H54 (cell line): ENCODE measurements around the gene PLCL2.

ENCODE experiments used
- DNase-seq: peaks from one replicate; pipeline ENCODE4 v3.0.0; 2011; ENCODE audit warnings: low spot score, mixed read lengths; ENCODE audit not compliant: insufficient read length
- FAIRE-seq: peaks from 3 replicates; lab custom pipeline; 2011; peaks lifted over from hg19 to GRCh38; lab: Jason Lieb, UNC
- POLR2A ChIP-seq: IDR thresholded peaks from 2 replicates; pipeline ENCODE4 v1.6.1; 2011; ENCODE audit warnings: low read depth, mild to moderate bottlenecking, low read length

The PLCL2 gene

DNA sequence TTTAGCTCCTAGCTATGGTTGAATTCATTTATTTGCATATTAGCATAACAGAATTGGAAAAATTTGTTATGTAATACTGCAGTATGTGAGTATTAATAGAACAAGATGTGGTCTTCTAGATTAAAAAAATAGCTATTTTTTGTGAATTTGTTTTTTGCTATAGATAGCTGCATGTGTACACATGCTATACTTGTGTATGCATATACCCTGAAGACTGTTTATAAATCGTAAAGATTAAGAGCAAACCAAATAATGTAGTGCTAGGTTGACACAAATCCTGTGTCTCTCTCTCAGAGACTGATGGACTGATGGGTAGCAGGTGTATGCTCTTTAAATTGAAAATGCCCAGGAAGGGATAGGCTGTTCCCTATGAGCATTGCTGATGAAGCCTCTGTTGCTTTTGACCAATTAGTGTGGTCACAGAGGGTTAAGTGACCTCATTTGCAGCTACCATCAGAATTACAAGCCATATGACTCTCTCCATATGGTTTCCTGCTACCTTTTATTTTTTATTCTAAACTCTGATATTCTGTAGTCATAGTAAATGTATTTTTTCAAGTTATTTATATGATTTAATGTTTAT is 9.0 kb downstream of the PLCL2 start:
- TF ChIP-seq POLR2A, result no peak
- FAIRE-seq (no peak), DNase-seq (no peak)

DNA sequence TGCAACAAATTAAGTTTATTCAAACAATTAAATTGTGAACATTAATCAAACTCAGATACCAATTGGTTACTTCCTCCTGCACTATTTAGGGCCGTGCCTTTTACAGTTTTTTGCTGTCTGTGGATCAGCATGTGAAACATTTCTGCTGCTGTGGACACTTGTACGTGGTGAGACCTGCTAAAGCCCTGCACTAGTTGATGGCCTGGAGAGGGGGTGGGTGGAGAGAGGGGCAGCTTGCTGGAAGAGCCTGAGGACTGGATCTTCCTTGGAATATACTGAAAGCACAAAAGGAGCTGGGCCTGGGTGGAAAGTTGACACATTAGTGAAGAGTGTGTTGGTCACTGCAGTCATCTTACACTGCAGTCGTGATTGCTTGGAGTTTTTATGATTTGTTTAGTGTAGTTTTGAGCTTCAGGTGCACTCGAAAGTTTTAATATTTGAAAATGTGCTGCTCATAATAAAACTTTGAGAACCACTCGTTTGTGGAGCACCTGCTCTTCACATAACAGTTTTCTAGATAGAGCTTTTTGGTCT is 11.4 kb downstream of the PLCL2 start:
- no peak for TF ChIP-seq POLR2A
- FAIRE-seq, result peak; percentile 6
- DNase-seq, result no peak

DNA sequence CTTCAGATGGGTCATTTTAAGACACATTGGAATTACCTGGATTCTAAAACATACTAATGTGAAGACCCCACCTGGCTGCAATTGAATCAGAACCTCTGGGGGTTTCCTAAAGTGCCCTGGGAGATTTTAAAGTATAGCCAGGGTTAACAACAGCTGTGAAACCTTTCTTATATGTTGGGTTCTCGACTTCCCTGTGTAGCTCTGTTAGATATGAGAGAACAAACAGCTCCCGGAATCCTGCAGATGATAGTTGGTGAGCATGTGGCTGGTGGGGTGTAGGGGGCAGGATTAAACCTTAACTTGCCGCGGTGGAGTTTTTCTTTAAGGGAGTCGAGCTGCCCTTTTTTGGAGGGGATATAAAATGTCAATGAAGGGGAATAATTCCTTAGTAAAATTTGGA is 12.1 kb downstream of the PLCL2 start:
- DNase-seq, result no peak

DNA sequence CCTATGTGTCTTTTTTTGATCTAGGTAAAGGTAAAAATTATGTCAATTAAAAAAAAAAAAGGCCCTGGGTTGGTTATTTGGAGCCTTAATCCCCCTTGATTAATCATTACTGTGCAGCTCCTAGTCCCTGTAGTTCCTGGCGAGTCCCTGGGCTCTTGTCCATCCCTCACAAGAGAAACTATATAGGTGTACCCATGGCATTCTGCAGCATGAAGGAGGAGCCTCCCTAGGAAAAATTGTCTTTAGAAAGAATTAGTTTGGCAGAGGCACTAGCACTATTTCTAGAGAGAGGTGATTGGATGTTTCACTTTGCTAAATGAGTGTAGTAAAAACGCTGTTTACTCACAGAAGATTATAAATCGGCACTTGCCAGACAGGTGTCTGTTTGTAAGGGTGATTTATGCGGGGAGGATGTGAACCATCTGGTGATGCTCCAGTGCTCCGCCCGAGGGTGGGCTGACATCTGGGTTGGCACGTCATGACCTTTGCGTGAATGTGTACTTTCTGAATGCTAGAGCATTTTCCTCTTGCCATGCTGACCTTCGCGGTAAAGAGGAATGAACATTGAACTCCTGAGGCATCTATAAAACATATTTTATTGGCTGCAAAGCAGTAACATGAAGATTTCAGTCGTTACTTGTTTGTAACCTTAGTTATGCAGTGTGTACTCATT is 12.6 kb downstream of the PLCL2 start:
- no peak for TF ChIP-seq POLR2A
- FAIRE-seq (no peak), DNase-seq (no peak)

More for the DNA sequence above, 12.1 kb downstream of the PLCL2 start:
- TF ChIP-seq POLR2A, result no peak
- no peak for FAIRE-seq

DNA sequence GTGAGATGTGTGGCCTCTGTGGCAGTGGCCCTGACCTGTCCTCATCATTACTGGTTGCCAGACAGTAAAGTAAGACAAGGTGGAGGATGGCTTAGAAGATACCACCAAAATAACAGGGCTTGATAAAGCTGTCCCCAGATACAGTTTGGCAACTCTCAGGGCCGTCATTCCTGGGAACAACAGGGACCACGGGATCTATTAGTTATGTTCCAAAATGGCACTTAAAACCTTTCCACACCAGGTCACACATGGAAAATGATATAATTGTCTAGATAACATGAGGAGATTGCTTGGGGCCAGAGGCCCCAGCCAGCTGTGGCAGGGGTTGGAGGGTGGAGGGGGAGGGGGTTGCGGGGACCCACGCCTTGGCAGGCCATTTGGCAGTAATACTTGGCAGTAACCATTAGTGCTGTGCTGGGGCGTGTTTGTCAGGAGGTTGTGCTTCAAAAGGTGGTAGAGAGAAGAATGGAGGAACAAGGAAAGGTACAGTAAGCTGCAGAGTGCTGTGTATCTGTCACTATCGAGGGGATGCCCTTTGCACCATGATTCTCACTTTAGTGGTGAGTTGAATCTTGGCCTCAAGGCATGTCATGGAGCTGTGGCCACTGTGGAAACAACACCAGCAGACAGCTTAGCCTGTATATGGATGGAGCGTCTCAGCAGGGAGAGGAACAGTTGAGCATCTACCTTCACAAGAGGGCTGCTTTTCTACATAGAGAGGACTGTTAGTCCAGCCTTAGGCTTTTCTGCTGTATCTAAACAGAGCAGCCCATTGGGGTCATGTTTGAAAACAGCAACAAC is 14.0 kb downstream of the PLCL2 start:
- no peak for FAIRE-seq
- TF ChIP-seq POLR2A, result no peak
- DNase-seq, result no peak

DNA sequence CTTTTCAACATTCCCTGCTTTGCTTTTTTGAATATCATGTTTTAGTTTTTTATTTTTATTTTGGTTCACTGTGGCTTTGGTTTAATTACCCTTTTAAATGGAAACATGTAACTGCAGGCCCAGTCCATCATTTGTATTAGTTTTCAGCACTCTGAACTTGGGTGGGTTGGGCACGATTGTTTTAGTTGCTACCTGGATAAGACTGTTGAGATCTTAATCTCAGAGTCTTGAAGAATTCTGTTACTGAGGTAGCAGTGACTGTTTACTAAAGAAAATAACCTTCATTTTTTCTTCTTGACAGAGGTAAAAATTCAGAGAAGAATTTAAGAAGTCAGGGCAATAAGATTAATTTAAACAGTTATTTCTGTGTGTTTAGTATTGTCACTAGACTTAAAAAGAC is 15.2 kb downstream of the PLCL2 start:
- DNase-seq (no peak), FAIRE-seq (no peak)
- no peak for TF ChIP-seq POLR2A

DNA sequence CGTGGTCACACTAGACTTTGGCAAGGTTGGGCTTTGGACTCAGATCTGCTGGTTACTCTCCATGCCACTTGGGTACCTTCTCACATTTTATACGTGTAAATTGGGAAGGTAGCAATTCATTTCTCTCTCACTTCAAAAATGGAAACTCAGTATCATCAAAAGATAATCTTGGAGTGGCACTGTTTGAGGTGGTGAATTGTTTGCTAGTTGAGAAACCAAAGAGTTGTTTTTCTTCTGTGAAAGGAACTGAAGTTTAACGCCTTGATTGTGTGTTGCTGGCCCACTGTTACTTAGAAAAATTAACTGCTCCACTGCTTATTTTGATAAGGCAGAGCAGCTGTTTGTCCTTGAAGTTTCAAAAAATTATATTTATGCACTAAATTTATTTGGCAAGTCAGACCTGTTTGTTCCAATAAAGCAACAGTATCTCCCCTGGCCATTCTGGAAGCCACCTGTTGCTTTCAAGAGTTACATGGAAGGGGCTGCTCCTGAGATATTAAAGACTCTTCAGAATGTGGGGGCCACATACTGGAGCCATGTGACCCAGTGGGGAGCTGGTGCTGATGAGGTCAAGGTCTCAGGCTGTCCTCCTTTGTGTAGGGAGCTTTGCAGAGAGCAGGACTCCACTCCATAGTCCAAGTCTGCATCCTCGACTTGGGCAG is 16.2 kb downstream of the PLCL2 start:
- FAIRE-seq (no peak), DNase-seq (no peak)
- no peak for TF ChIP-seq POLR2A

DNA sequence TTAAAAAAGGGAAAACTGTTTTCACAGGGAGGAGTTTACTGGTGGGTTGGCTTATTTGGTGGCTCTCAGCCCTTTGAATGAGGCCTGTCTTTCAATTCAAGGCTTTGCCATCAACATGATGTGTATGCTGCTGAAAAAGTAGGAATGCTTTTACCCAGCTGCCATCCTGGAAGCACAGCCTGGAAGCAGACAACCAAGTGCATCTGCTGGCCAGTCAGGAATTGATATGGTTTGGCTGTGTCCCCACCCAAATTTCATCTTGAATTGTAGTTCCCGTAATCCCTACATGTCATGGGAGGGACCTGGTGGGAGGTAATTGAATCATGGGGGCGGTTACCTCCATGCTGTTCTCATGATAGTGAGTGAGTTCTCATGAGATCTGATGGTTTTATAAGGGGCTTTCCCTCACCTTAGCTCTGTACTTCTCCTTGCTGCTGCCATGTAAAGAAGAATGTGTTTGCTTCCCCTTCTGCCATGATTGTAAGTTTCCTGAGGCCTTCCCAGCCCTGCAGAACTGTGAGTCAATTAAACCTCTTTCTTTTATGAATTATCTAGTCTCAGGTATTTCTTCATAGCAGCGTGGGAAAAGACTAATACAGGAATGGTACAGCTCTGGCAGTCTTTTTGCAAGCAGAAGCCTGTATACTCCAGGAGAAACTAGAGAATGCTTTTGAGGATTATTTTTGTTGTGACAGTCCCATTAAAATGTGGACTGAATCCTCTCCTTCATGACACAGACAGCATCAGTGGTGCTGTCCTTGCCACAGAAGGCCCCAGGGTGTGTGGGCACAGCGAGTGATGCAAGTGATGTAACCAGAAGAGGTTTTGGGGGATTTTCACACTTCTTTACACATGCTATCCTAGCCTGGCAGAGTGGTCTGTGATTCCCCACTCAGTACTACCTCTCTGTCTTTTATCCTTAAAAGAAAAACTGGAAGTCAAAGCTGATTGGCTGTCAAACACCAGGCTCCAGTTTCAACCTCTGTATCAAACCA is 20.0 kb downstream of the PLCL2 start:
- DNase-seq, result no peak
- TF ChIP-seq POLR2A, result no peak
- no peak for FAIRE-seq

DNA sequence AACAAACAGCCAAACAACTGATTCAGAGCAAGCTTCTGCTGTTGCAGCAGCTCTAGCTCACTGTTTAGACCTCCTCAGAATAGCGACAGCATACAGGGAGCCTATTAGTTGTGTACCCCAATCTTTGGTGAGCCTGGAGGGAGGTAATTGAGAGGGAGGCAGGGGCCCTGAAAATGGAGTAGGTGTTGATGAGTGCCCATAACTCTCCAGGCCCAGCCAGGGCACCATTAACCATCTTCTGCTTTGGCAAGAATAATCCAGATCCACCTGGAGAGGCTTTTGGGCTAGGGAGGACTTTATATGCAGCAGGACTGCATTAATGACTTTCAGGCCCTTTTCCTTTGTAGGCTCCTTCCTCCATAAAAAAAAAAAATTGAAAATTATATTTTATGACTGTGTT is 20.9 kb downstream of the PLCL2 start:
- DNase-seq, result no peak
- FAIRE-seq, result no peak

DNA sequence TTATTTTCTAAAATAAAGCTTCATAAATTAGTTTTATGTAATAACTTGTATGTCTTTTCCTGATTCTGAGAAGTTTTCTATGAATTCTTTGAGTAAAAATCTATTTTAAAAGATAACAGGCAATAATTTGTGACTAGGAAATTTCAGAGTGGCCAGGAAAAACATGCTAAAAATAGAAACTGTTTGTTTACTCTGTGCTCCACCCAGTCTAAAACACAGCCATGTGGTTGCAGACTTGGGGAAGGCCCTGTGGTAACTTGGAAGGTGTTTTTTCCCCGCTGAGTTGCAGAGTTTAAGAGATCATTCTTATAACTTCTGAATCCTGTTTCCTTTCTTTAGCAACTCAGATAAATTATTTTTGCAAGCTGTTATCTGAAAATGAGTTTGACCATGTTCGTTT is 21.9 kb downstream of the PLCL2 start:
- peak; percentile 82 for FAIRE-seq
- TF ChIP-seq POLR2A, result no peak
- DNase-seq, result no peak

More for the DNA sequence above, 20.9 kb downstream of the PLCL2 start:
- no peak for TF ChIP-seq POLR2A

DNA sequence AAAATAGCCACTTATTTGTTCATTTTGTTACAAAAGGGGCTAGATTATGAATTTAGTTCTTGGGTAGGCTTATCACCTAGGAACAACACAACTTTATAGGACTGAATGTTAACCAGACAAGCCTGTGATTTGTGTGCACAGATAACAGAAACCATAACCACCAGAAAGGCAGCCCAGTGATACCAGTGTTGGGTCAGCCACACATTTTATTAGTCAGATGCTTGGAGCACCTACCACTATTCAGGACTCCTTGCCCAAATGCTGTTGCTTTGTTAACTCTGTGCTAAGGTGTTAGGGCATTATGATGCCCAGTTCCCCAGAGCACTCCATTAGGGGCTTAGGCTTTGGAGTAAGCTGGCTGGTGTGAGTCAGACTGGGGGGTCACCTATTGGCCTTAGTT is 22.5 kb downstream of the PLCL2 start:
- TF ChIP-seq POLR2A, result no peak
- peak; percentile 91 for FAIRE-seq
- no peak for DNase-seq

DNA sequence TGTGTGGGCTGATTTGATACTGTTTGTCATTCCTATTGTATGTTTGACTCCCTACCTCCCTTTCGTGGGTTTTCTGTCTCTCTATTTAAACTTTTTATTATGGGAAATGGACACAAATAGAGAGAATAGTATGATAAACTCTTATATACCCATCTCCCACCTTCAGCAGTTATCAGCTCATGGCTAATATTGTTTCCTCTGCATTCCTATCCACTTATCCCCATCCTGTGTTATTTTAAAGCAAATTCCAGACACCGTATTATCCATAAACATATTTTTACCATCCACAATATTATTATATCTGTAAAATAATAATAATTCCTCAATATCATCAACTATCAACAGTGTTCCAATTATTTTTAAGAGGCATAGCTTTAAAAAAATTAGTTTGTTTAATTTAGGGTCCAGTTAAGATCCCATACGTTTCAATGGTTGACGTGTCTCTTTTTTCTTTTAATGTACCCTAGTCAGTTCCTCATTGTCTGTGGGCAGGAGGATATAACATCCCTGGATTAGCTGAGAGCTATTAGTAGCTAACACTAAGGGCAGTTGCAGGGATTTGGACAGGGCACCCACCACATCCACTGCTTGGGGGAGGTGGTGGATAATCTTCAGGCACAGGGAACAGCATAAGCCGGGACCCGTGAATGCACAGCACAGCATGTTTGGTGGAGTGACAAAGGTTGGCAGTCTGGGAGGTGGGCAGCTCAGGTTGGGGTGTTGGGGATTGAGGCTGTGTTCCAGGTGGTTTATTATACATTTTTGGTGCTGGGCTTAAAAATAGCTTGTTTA is 23.5 kb downstream of the PLCL2 start:
- no peak for TF ChIP-seq POLR2A
- FAIRE-seq, result no peak
- DNase-seq, result no peak
